Measurements from ENCODE around the gene GPC5.

GPC5 gene

DNA sequence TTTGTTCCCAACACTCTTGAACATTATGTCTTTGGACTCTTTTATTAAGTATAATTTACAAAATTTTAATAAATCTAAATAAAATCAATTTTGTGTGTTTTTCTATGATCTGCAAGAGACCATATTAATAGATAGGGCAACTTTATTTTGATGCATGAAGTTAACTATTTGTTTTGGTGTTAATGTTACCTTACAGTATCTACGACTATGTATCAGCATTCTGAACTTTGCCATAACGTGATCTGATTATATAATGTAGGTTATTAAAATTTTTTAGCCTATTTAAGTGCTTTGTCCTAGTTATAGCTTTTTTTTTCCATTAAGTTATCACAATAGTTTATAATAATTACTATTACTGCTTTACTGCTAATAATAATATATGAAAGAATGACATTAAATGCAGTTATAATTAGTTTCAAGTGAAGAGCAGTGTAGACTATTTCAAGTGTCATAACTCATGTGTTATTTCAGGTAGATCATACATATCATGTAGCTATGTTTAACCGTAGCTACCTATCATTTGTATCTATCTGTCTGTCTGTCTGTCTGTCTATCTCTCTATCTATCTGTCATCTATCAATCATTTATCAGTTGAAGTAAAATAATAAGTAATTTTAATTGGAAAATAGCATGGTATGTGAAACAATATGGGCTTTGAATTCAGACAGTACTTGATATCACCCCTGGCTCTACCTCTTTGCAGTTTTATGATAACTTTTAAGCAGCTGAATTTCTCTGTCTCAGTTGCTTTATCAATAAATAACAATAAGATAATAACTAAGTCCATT, 229.7 kb downstream of the GPC5 start:
- Mint-ChIP-seq H3K36me3 (no peaks in the 10 kb centered on the region), H3K27ac (no peak overlapping the region), H3K4me1 (no peaks in the 10 kb centered on the region), H3K27me3 (no peaks in the 10 kb centered on the region), H3K9me3 (no peaks in the 10 kb centered on the region), H3K4me3 (no peak overlapping the region)
- DNase-seq (no peak), ATAC-seq (replicated peaks) (no peak)

DNA sequence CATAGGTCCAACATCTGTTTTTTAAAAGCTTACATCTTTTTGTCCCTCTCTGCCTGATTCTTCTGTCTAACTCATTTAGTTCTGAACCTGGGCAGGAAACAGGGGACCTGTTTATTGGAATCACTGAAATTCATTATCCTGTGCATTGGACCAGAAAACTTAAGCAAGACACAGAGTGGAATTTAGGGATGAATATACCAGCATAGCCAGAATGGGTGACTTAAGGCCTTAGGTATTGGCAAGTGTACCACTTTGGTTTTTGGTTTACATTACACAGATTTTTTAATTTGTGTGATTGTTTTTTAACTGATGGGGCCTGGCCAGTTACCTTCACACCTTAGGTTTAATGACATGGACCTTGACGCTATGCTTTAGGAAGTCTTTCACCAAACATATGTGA, 232.5 kb downstream of the GPC5 start:
- no peak overlapping the region for H3K4me3 Mint-ChIP-seq
- no peaks in the 10 kb centered on the region for H3K9me3 Mint-ChIP-seq
- no peaks in the 10 kb centered on the region for H3K27me3 Mint-ChIP-seq
- no peak for ATAC-seq (replicated peaks)
- H3K36me3 Mint-ChIP-seq = no peaks in the 10 kb centered on the region
- no peaks in the 10 kb centered on the region for H3K4me1 Mint-ChIP-seq
- H3K27ac Mint-ChIP-seq = no peak overlapping the region
- DNase-seq = no peak

DNA sequence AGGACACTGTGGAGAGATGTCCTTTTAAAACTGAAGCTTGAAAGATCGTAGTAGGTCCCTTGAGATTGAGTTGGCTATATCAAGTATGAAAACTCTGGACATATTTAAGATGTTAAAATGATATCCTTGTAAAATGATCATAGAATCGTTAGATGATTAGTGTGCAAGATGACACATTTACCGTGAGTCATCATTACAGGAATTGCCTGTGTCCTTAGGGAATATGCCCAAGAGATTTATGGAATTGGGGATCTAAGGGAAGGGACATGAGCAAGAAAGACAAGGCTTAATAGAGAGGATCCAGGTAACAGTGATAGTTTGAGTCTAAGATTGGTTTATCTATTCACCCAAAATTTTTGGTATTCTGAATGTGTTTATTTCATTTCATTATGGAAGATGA, 233.7 kb downstream of the GPC5 start:
- Mint-ChIP-seq H3K4me3 (no peak overlapping the region), H3K9me3 (no peaks in the 10 kb centered on the region), H3K27ac (no peak overlapping the region), H3K4me1 (no peaks in the 10 kb centered on the region), H3K36me3 (no peaks in the 10 kb centered on the region), H3K27me3 (no peaks in the 10 kb centered on the region)
- DNase-seq (no peak), ATAC-seq (replicated peaks) (no peak)

DNA sequence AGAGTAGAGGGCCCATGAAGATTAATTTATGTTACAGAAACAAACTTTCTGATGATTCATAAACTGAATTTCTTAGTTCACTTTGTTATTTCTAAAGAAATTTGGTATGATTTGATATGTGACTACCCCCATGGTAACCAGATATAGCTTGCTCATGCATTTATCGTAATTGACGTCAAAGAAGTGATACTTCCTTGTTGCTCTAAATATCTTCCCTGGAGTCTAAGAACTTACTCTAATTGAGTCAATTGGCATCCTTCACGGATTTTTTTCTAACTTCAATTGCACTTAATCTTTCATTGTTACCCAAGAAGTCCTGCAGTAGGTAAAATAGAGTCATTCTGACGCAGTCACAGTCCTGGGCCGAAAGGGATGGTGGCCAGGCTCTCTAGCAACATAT, 240.9 kb downstream of the GPC5 start:
- Mint-ChIP-seq H3K4me1 (no peaks in the 10 kb centered on the region), H3K9me3 (peaks cover 3 to 4% of the 10 kb centered on the region in 2 donors), H3K4me3 (no peak overlapping the region), H3K27me3 (no peaks in the 10 kb centered on the region), H3K36me3 (no peaks in the 10 kb centered on the region), H3K27ac (no peak overlapping the region)
- DNase-seq = no peak
- no peak for ATAC-seq (replicated peaks)

DNA sequence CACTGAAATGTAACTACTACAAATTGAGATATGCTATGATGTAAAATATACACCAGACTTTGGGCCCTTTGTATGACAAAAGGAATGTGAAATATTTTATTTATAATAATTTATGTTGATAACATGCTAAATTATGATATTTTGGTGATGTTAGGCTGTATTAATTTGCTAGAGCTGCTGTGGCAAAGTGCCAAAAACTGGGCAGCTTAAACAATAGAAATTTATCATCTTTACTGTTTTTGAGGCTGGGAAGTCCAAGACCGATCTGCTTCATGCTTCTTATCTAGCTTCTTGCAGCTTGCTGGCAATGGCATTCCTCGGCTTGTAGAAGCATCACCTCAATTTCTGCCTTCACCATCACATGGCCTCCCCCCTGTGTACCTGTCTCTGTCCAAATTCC, 245.0 kb downstream of the GPC5 start:
- Mint-ChIP-seq H3K9me3 (peaks cover 0 to 3% of the 10 kb centered on the region in 2 donors), H3K27me3 (no peaks in the 10 kb centered on the region), H3K4me1 (no peaks in the 10 kb centered on the region), H3K36me3 (no peaks in the 10 kb centered on the region), H3K4me3 (no peak overlapping the region), H3K27ac (no peak overlapping the region)
- DNase-seq (no peak), ATAC-seq (replicated peaks) (no peak)

DNA sequence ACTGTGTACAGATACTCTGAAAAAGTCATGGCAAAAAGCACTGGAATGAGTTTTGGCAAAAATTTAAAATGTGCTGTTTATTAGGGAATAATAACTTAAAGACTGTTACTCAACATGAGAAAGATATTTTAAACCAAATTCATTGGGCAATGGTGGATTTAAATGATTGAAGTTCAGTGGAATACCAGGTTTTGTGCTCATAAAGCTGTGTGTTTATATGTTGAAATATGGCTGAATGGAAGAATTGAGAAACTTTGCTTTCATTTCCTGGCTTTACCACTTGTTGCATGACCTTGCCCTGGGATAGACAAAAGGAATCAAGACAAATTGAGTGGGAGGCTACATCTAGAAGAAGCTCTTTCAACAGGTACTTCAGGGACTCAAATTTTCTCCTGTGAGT, 246.4 kb downstream of the GPC5 start:
- no peak for ATAC-seq (replicated peaks)

DNA sequence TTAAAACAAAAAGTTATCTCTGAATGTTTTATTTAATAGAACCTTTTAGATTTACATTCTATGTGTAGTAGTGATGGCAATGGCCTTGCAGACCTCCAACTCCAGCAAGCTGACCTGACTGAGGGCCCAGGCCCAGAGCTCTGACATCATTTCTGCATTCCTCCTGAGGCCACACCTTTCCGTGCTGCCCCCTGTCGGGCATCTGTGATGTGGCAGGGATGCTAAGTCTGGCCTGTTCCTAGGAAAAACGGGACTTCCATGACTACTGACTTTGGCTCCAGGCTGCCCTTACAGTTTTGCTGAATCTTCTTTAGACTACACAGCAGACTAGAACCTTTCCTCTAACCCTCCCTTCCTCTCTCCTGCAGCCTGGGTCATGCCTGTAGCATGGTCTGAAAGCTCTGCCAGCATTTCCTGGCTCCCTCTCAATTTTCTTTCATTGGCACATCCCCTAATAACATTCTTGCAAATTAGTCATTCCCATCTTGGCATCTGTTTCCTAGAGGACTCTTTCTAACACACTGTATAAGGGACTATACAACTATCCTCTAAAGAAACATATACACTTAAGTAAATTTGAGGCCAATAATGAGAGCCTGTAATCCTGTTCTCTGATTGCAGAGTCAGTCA, 249.1 kb downstream of the GPC5 start:
- DNase-seq (no peak), ATAC-seq (replicated peaks) (no peak)
- Mint-ChIP-seq H3K27me3 (no peaks in the 10 kb centered on the region), H3K36me3 (no peaks in the 10 kb centered on the region), H3K4me3 (no peak overlapping the region), H3K4me1 (no peaks in the 10 kb centered on the region), H3K9me3 (peaks cover 0 to 7% of the 10 kb centered on the region in 2 donors), H3K27ac (no peak overlapping the region)

More for the DNA sequence above, 246.4 kb downstream of the GPC5 start:
- DNase-seq = no peak
- no peaks in the 10 kb centered on the region for H3K4me1 Mint-ChIP-seq
- no peak overlapping the region for H3K4me3 Mint-ChIP-seq
- no peaks in the 10 kb centered on the region for H3K36me3 Mint-ChIP-seq
- H3K9me3 Mint-ChIP-seq = peaks cover 0 to 7% of the 10 kb centered on the region in 2 donors
- no peaks in the 10 kb centered on the region for H3K27me3 Mint-ChIP-seq
- no peak overlapping the region for H3K27ac Mint-ChIP-seq

DNA sequence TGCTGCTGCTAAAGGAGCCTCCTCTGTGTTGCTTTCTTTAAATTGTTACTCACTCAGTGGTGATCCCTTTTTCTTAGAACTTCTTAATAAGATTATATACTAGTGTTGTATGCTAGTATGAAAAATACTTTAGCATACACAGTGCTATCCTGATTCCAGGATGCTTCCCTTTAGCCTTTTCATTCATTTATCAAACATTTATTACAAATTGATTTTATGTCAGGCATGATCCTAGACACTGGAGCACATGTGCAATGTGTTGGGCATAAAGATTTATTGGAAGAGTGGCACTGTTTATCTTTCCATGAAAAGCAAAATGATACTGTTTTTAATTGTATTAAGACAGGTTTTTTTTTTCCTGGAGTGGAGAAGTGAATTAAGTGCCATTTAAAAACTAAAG, 249.6 kb downstream of the GPC5 start:
- Mint-ChIP-seq H3K27ac (no peak overlapping the region), H3K4me1 (no peaks in the 10 kb centered on the region), H3K4me3 (no peak overlapping the region), H3K9me3 (peaks cover 0 to 7% of the 10 kb centered on the region in 2 donors), H3K36me3 (no peaks in the 10 kb centered on the region), H3K27me3 (no peaks in the 10 kb centered on the region)
- no peak for ATAC-seq (replicated peaks)
- DNase-seq = no peak

DNA sequence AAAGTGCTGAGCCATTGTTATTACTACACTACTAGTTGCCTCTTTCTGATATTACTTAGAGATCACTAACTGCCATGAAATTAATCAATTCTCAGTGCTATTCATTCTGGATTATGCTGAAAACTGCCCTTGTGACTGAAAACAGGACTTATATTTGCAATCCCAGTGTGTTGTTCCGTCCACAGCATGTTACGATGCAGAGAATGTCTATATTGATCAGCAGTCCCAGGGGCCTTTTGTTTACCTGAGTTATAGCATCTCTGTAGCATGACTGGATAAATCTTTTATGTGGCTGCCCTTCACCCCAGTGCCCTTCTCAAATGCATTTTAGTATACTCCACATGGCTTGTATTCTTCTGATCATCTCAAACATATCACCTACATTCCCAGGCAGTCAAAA, 251.0 kb downstream of the GPC5 start:
- DNase-seq (no peak), ATAC-seq (replicated peaks) (no peak)
- Mint-ChIP-seq H3K9me3 (peaks cover 0 to 5% of the 10 kb centered on the region in 2 donors), H3K27ac (no peak overlapping the region), H3K4me1 (no peaks in the 10 kb centered on the region), H3K4me3 (no peak overlapping the region), H3K36me3 (no peaks in the 10 kb centered on the region), H3K27me3 (no peaks in the 10 kb centered on the region)

DNA sequence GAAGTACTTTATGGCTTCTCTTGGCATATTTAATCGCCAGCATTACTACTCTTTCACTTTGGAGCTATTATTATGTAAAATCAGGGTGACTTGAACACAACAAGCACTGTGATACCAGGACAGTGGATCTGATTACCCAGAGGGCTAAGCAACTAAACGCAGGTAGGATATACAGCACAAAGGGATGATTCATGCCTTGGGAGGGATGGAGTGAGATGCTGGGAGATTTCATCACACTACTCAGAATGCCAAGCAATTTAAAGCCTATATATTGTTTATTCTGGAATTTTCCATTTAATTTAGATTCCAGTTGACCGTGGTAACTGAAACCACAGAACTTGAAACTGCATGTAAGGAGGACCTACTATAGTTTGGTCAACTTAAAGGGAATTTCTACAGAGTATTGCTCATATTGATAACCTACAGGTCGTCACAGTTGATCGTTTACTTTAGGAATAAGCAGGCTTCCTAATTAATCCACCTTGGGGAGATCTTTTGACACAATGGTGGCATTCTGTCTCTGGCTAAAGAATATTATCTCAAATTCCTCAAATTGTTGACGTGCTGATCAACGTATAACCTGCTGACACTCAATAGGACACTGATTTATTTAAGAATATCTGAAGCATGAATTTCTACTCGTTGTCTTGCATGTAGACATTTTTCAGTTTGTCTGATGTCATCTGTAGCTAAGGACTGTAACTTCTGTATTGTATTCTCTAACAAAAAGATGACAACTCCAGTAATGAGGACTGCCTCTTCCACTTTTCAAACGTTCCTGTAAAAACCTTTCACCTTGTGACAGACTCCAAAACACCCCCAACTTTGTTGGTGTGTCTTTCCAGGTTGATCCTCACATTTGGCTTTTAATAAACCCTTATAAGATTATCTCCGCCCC, 254.2 kb downstream of the GPC5 start:
- no peaks in the 10 kb centered on the region for H3K27me3 Mint-ChIP-seq
- no peaks in the 10 kb centered on the region for H3K4me1 Mint-ChIP-seq
- H3K4me3 Mint-ChIP-seq = no peak overlapping the region
- no peak overlapping the region for H3K27ac Mint-ChIP-seq
- H3K9me3 Mint-ChIP-seq = peaks cover 4 to 9% of the 10 kb centered on the region in 2 donors
- no peak for ATAC-seq (replicated peaks)
- DNase-seq = no peak
- no peaks in the 10 kb centered on the region for H3K36me3 Mint-ChIP-seq

DNA sequence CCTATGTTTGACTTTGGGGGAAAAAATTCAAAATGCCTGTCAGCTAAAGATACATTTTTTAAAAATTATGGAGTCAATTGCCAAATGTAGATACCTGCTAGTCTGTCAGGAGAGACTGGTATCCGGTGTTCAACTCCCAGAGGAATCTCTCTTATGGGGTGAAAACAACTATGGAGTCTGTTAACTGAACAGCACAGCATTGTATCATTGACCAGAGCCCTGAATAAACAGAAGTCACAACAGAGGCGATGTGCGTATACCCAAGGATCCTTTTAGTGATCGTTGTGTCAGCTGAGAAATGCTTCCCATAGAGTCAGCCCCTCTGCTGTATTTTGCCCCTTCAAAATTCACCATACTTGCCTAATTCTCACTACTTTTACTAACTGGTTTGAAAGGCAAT, 257.3 kb downstream of the GPC5 start:
- Mint-ChIP-seq H3K36me3 (no peaks in the 10 kb centered on the region), H3K27ac (no peak overlapping the region), H3K27me3 (no peaks in the 10 kb centered on the region), H3K9me3 (peaks cover 0 to 9% of the 10 kb centered on the region in 2 donors), H3K4me3 (no peak overlapping the region), H3K4me1 (no peaks in the 10 kb centered on the region)
- no peak for DNase-seq
- no peak for ATAC-seq (replicated peaks)

DNA sequence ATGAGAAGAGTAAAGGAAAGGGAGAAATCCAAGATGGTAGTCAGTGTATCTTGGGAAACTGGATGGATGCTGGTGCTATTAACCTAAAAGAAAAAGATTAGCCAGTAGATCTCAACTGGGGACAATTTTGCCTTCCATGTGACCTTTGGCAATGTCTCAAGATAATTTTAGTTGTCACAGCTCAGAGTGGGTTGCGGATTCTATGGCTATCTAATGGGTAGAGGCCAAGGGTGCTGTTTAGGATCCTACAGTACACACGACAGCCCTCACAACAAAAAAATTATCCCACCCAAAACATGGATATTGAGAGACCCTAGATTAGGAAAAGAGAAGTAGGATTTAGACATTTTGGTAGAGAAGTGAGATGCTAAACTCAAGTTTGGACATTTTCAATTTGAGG, 258.9 kb downstream of the GPC5 start:
- DNase-seq (no peak), ATAC-seq (replicated peaks) (no peak)
- Mint-ChIP-seq H3K27me3 (no peaks in the 10 kb centered on the region), H3K4me3 (no peak overlapping the region), H3K4me1 (no peaks in the 10 kb centered on the region), H3K9me3 (peaks cover 0 to 12% of the 10 kb centered on the region in 2 donors), H3K27ac (no peak overlapping the region), H3K36me3 (no peaks in the 10 kb centered on the region)

DNA sequence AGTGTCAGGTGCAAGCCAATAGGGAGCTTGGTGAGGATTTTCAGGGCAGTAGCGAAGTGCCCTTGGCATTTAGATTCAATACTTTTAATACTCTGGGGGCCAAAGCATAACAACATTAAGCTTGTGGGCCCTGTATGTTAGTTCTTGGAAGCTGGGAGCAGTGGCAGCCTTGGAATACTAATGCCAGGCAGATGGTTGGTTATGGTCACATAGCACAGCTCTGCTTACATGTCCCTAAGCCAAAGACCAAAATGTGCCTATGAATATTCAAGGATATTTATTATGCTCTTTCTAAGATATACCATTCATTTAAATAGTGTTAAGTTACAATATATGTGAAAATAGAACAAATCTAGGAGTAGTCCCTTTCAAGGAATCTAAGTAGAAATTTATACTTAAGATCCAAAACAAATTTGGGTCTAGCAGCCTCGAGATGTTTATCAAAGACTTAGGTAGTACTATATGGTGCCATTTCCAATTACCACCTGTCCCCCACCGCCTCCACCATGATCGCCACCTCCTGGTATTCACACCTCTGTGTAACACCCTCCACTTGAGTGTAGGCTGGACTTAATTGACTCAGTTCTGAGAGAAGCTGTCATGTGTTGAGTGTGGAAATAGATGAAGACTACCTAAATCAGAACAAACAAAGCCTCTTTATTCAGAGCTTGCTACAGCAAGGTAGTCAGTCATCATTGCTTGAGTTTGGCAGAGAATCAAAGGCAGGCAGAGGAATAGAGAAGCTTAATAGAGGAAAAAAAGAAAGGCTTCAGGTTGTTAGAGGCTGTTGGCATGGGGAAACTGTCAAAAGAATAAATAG, 261.0 kb downstream of the GPC5 start:
- peaks cover 0 to 12% of the 10 kb centered on the region in 2 donors for H3K9me3 Mint-ChIP-seq
- H3K27me3 Mint-ChIP-seq = no peaks in the 10 kb centered on the region
- H3K27ac Mint-ChIP-seq = no peak overlapping the region
- H3K4me3 Mint-ChIP-seq = no peak overlapping the region
- H3K4me1 Mint-ChIP-seq = no peaks in the 10 kb centered on the region
- no peak for ATAC-seq (replicated peaks)
- DNase-seq = no peak
- H3K36me3 Mint-ChIP-seq = no peaks in the 10 kb centered on the region

DNA sequence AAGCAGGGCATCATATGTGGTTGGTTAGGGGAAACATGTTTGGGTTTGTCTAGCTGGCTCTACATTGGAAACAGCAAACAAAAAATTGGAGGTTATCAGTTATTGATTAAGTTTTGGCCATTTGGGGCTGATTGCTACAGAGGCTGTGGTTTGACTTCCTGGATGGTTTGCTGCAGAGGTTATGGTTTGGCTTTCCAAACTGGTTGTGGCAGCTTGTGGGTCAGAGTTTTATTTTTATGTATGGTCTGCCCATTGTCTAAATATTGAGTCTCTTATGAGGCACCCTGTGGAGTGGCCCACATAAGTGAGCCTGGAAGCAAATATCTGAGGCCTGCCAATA, 261.6 kb downstream of the GPC5 start:
- H3K4me1 Mint-ChIP-seq = no peaks in the 10 kb centered on the region

More for the DNA sequence above, 261.6 kb downstream of the GPC5 start:
- DNase-seq = no peak
- no peak overlapping the region for H3K4me3 Mint-ChIP-seq
- H3K27ac Mint-ChIP-seq = no peak overlapping the region
- ATAC-seq (replicated peaks) = no peak
- H3K27me3 Mint-ChIP-seq = no peaks in the 10 kb centered on the region
- no peaks in the 10 kb centered on the region for H3K36me3 Mint-ChIP-seq
- peaks cover 0 to 12% of the 10 kb centered on the region in 2 donors for H3K9me3 Mint-ChIP-seq
